ENCODE results near the gene KLC1.

Gene KLC1

DNA sequence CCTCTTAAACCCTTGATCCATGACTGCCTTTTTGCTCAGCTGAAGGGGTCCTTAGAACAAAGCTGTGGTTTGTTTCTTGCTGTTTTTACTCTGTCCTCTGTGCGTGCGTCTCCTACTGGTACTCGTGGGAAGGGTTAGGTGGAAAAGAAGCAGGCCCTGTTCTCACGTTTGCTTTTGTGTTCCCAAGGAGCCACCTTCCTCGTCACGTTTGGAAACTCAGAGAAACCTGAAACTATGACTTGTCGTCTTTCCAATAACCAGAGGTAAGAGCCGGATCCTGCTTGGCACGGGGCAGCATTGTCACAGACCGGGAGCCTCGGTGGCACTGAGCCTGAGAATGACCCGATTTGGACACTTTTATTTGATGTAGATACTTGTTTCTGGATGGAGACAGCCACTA is 99.7 kb downstream of the KLC1 start:
- H3K4me1 ChIP-seq (ENCODE audit: control insufficient read depth in 2 of 2, insufficient read depth in 1 of 2, low read depth in 1 of 2, low read length in 2 of 2) = no peaks in the 10 kb centered on the region
- H3K27ac ChIP-seq (replicated peaks; ENCODE audit: low read length) = no peak overlapping the region
- peaks cover 33 to 71% of the 10 kb centered on the region in 2 donors for H3K36me3 ChIP-seq (replicated peaks in 1 of 2; ENCODE audit: control insufficient read depth in 2 of 2, insufficient read depth in 2 of 2, low read length in 2 of 2)

DNA sequence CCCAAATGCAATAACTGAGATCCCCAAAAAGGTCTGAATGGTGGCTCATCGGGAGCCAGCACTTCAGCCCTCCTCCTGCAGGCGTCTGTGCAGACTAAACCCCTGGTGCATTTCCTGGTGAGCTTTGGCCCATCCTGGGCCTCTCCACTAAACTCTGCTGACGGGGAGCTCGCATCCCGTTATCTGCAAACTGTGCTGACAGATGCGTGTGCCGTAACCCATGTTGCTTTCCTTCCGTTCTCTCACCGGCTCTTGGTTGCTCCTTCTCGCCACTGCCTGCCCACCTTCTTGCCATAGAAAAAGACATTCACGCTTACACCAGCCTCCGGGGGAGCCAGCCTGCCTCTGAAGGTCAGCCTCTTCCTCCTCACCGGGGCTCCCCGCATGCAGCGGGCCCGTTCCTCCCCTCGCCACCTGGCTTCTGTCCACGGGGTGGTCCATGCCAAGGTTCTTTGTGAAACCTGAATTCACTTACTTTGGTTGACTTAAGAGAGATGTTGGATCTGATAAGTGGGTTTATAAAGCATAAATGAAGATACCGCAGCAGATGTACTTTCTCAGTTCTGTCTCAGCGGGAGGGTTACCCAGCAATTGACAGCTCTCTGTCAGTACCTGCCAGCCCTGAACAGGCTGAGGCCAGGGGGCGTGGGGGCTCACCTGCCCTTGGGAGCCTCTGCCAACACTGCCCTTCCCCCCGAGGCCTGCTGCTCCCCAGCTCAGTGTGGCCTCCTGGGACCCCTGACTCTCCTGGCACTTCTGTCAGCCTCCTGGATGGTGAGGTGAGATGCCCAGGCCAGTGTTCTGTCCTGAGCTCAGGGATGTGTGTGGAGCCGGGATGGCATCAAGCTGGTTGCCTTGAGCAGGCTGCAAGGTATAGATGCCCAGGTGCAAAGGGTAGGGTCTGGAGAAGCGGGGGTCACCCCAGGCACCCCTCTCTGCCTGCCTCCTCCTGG is 100.8 kb downstream of the KLC1 start:
- Histone ChIP-seq H3K4me3 (ENCODE audit: low read length in 2 of 2) (no peak overlapping the region), H3K23ac (ENCODE audit: low read depth, low read length, poor library complexity) (no peak overlapping the region), H3K9me3 (replicated peaks in 1 of 2; ENCODE audit: control insufficient read depth in 2 of 2, insufficient read depth in 1 of 2, low read depth in 1 of 2, low read length in 2 of 2) (no peaks in the 10 kb centered on the region), H3K4me1 (ENCODE audit: control insufficient read depth in 2 of 2, insufficient read depth in 1 of 2, low read depth in 1 of 2, low read length in 2 of 2) (no peaks in the 10 kb centered on the region), H3K4ac (ENCODE audit: low read length) (no peak overlapping the region), H3K27ac (replicated peaks; ENCODE audit: low read length) (no peak overlapping the region), H4K8ac (ENCODE audit: low read depth, low read length) (no peak overlapping the region), H3K14ac (ENCODE audit: low read length) (peak overlapping the region; percentile 56), H2AK5ac (ENCODE audit: low read depth, low read length) (no peak overlapping the region), H2BK5ac (ENCODE audit: low read length) (no peak overlapping the region), H3K79me1 (ENCODE audit: low read depth, low read length) (peaks cover 23% of the 10 kb centered on the region), H2AFZ (ENCODE audit: low read length) (no peak overlapping the region), H3K27me3 (ENCODE audit: control insufficient read depth in 3 of 3, insufficient read depth in 3 of 3, low read depth in 1 of 3, low read length in 3 of 3) (no peaks in the 10 kb centered on the region), H2BK12ac (ENCODE audit: low read length) (no peak overlapping the region), H4K91ac (ENCODE audit: low read depth, low read length, poor library complexity) (no peak overlapping the region), H3K4me2 (ENCODE audit: insufficient read depth, low read length, poor library complexity, severe bottlenecking) (no peak overlapping the region), H3K18ac (ENCODE audit: low read length) (no peak overlapping the region), H2BK120ac (ENCODE audit: low read depth, low read length) (no peak overlapping the region), H3K9ac (ENCODE audit: low read depth, low read length, poor library complexity) (peak overlapping the region; percentile 21), H2BK15ac (ENCODE audit: low read length) (no peak overlapping the region), H3K36me3 (replicated peaks in 1 of 2; ENCODE audit: control insufficient read depth in 2 of 2, insufficient read depth in 2 of 2, low read length in 2 of 2) (peaks cover 33 to 78% of the 10 kb centered on the region in 2 donors)
- no CpG with 5 or more reads among the region's 24 CpGs for WGBS, 2 donors (ENCODE audit: extremely low coverage in 2 of 2, insufficient read length in 2 of 2, insufficient replicate concordance in 1 of 2)
- no peak for DNase-seq (ENCODE audit: low spot score)

More for the DNA sequence above, 99.7 kb downstream of the KLC1 start:
- peaks cover 30% of the 10 kb centered on the region for H3K79me1 ChIP-seq (ENCODE audit: low read depth, low read length)
- no CpG with 5 or more reads among the region's 12 CpGs for WGBS, 2 donors (ENCODE audit: extremely low coverage in 2 of 2, insufficient read length in 2 of 2, insufficient replicate concordance in 1 of 2)
- no peak overlapping the region for H4K8ac ChIP-seq (ENCODE audit: low read depth, low read length)
- H2AFZ ChIP-seq (ENCODE audit: low read length) = no peak overlapping the region
- no peak overlapping the region for H3K9ac ChIP-seq (ENCODE audit: low read depth, low read length, poor library complexity)
- H2BK15ac ChIP-seq (ENCODE audit: low read length) = no peak overlapping the region
- DNase-seq (ENCODE audit: low spot score) = no peak
- H2BK120ac ChIP-seq (ENCODE audit: low read depth, low read length) = no peak overlapping the region
- H3K14ac ChIP-seq (ENCODE audit: low read length) = no peak overlapping the region
- no peak overlapping the region for H3K4ac ChIP-seq (ENCODE audit: low read length)
- H4K91ac ChIP-seq (ENCODE audit: low read depth, low read length, poor library complexity) = no peak overlapping the region
- no peak overlapping the region for H3K18ac ChIP-seq (ENCODE audit: low read length)
- no peaks in the 10 kb centered on the region for H3K9me3 ChIP-seq (replicated peaks in 1 of 2; ENCODE audit: control insufficient read depth in 2 of 2, insufficient read depth in 1 of 2, low read depth in 1 of 2, low read length in 2 of 2)
- H3K23ac ChIP-seq (ENCODE audit: low read depth, low read length, poor library complexity) = no peak overlapping the region
- H2BK12ac ChIP-seq (ENCODE audit: low read length) = no peak overlapping the region
- H3K4me3 ChIP-seq (ENCODE audit: low read length in 2 of 2) = no peak overlapping the region
- H2AK5ac ChIP-seq (ENCODE audit: low read depth, low read length) = no peak overlapping the region
- no peaks in the 10 kb centered on the region for H3K27me3 ChIP-seq (ENCODE audit: control insufficient read depth in 3 of 3, insufficient read depth in 3 of 3, low read depth in 1 of 3, low read length in 3 of 3)
- H3K4me2 ChIP-seq (ENCODE audit: insufficient read depth, low read length, poor library complexity, severe bottlenecking) = no peak overlapping the region
- H2BK5ac ChIP-seq (ENCODE audit: low read length) = no peak overlapping the region

DNA sequence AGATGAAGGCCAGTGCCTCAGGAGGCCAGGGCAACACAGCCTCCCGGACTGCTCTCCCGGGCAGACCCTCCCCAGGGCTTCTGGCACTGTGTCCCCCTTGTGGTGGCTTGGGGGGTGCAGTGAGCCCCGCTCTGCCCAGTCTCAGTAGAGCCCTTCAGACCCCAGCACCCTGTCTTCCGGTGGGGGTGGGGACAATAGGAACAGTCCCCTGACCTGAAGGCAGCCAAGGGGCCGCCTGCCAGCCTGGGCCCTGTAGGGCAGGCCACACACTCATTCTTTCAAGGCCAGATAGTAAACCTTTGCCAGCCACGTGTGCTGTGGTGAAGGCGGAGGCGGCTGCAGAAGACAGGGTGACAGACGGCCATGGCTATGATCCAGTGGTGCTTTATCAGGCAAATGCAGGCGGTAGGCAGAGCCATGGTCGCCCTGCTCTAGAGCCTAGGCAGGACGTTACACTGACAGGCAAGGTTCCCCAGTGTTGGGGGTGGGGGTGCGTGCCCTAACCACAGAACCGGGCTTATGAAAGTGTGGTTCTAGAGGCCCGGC is 101.6 kb downstream of the KLC1 start:
- Histone ChIP-seq H2BK15ac (ENCODE audit: low read length) (no peak overlapping the region), H3K27me3 (ENCODE audit: control insufficient read depth in 3 of 3, insufficient read depth in 3 of 3, low read depth in 1 of 3, low read length in 3 of 3) (no peaks in the 10 kb centered on the region), H3K4me1 (ENCODE audit: control insufficient read depth in 2 of 2, insufficient read depth in 1 of 2, low read depth in 1 of 2, low read length in 2 of 2) (no peaks in the 10 kb centered on the region), H3K9ac (ENCODE audit: low read depth, low read length, poor library complexity) (peak overlapping the region; percentile 38), H3K18ac (ENCODE audit: low read length) (no peak overlapping the region), H3K4ac (ENCODE audit: low read length) (no peak overlapping the region), H3K9me3 (replicated peaks in 1 of 2; ENCODE audit: control insufficient read depth in 2 of 2, insufficient read depth in 1 of 2, low read depth in 1 of 2, low read length in 2 of 2) (no peaks in the 10 kb centered on the region), H3K79me1 (ENCODE audit: low read depth, low read length) (peaks cover 25% of the 10 kb centered on the region), H4K91ac (ENCODE audit: low read depth, low read length, poor library complexity) (no peak overlapping the region), H3K14ac (ENCODE audit: low read length) (no peak overlapping the region), H2BK12ac (ENCODE audit: low read length) (no peak overlapping the region), H2BK5ac (ENCODE audit: low read length) (no peak overlapping the region), H3K23ac (ENCODE audit: low read depth, low read length, poor library complexity) (peak overlapping the region; percentile 80), H4K8ac (ENCODE audit: low read depth, low read length) (no peak overlapping the region), H2AFZ (ENCODE audit: low read length) (no peak overlapping the region), H2AK5ac (ENCODE audit: low read depth, low read length) (no peak overlapping the region), H3K4me3 (ENCODE audit: low read length in 2 of 2) (peak overlapping the region in 1 of 2 donors; percentile 2), H2BK120ac (ENCODE audit: low read depth, low read length) (no peak overlapping the region), H3K27ac (replicated peaks; ENCODE audit: low read length) (no peak overlapping the region), H3K4me2 (ENCODE audit: insufficient read depth, low read length, poor library complexity, severe bottlenecking) (no peak overlapping the region), H3K36me3 (replicated peaks in 1 of 2; ENCODE audit: control insufficient read depth in 2 of 2, insufficient read depth in 2 of 2, low read length in 2 of 2) (peaks cover 35 to 83% of the 10 kb centered on the region in 2 donors)
- no CpG with 5 or more reads among the region's 15 CpGs for WGBS, 2 donors (ENCODE audit: extremely low coverage in 2 of 2, insufficient read length in 2 of 2, insufficient replicate concordance in 1 of 2)
- DNase-seq (ENCODE audit: low spot score) = no peak

DNA sequence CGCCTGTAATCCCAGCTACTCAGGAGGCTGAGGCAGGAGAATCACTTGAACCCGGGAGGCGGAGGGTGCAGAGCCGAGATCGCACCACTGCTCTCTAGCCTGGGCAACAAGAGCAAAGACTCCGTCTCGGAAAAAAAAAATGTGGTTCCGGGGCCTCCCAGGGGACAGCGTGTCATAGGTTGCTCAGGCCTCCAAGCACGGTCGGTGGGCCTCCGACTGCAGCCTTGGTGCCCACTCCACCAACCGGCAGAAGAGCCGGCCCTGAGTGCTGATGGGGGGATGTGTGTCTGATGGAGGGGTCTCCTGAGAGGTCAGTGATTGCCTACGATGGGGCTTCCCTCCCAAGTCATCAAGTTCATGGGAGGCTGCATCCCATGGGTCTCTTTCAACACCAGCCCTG is 102.5 kb downstream of the KLC1 start:
- H4K91ac ChIP-seq (ENCODE audit: low read depth, low read length, poor library complexity) = no peak overlapping the region
- no peak overlapping the region for H3K18ac ChIP-seq (ENCODE audit: low read length)
- H3K4me1 ChIP-seq (ENCODE audit: control insufficient read depth in 2 of 2, insufficient read depth in 1 of 2, low read depth in 1 of 2, low read length in 2 of 2) = peaks cover 0 to 2% of the 10 kb centered on the region in 2 donors
- no peaks in the 10 kb centered on the region for H3K9me3 ChIP-seq (replicated peaks in 1 of 2; ENCODE audit: control insufficient read depth in 2 of 2, insufficient read depth in 1 of 2, low read depth in 1 of 2, low read length in 2 of 2)
- H3K4me3 ChIP-seq (ENCODE audit: low read length in 2 of 2) = no peak overlapping the region
- no peak overlapping the region for H3K14ac ChIP-seq (ENCODE audit: low read length)
- no peak overlapping the region for H3K9ac ChIP-seq (ENCODE audit: low read depth, low read length, poor library complexity)
- H3K27me3 ChIP-seq (ENCODE audit: control insufficient read depth in 3 of 3, insufficient read depth in 3 of 3, low read depth in 1 of 3, low read length in 3 of 3) = no peaks in the 10 kb centered on the region
- no peak overlapping the region for H3K4me2 ChIP-seq (ENCODE audit: insufficient read depth, low read length, poor library complexity, severe bottlenecking)
- no peak overlapping the region for H3K27ac ChIP-seq (replicated peaks; ENCODE audit: low read length)
- no peak for DNase-seq (ENCODE audit: low spot score)
- H3K79me1 ChIP-seq (ENCODE audit: low read depth, low read length) = peaks cover 20% of the 10 kb centered on the region
- H2BK12ac ChIP-seq (ENCODE audit: low read length) = no peak overlapping the region
- no peak overlapping the region for H3K23ac ChIP-seq (ENCODE audit: low read depth, low read length, poor library complexity)
- no peak overlapping the region for H2BK5ac ChIP-seq (ENCODE audit: low read length)
- no peak overlapping the region for H3K4ac ChIP-seq (ENCODE audit: low read length)
- no peak overlapping the region for H2BK120ac ChIP-seq (ENCODE audit: low read depth, low read length)
- no peak overlapping the region for H2AFZ ChIP-seq (ENCODE audit: low read length)
- no peak overlapping the region for H2BK15ac ChIP-seq (ENCODE audit: low read length)
- H3K36me3 ChIP-seq (replicated peaks in 1 of 2; ENCODE audit: control insufficient read depth in 2 of 2, insufficient read depth in 2 of 2, low read length in 2 of 2) = peaks cover 35 to 73% of the 10 kb centered on the region in 2 donors
- WGBS, 2 donors (ENCODE audit: extremely low coverage in 2 of 2, insufficient read length in 2 of 2, insufficient replicate concordance in 1 of 2) = no CpG with 5 or more reads among the region's 15 CpGs
- H2AK5ac ChIP-seq (ENCODE audit: low read depth, low read length) = no peak overlapping the region
- no peak overlapping the region for H4K8ac ChIP-seq (ENCODE audit: low read depth, low read length)

All from neuronal stem cell (in vitro differentiated cells).